GM12878 (cell line): ENCODE results near the gene RAB15. TPM values are rescaled to one million over a fixed set of nuclear protein-coding genes. Genes with fewer than 3 reads are reported as not detected.

Experiments used
- ATAC-seq: fragments of 200-7000 bp; cut with Tn5 transposase; 3 replicates; pipeline ENCODE4 v1.9.1; 2020; ENCODE audit warnings: mild to moderate bottlenecking, moderate library complexity
- BruUV-seq: library from RNA; stranded (reverse); fragments of 400-500 nt; replicated peaks from 2 replicates; lab custom pipeline; 2021; lab: Mats Ljungman, UMichigan
- CTCF ChIA-PET: fragments of 300-600 bp; sonication (Branson Sonifier 250); formaldehyde crosslinking; extraction: SDS; loops from one replicate; lab custom pipeline; 2021; ENCODE audit warnings: inconsistent platforms; lab: Yijun Ruan, JAX
- POLR2A ChIA-PET: fragments of 350-600 bp; formaldehyde crosslinking; extraction: SDS; loops from one replicate; lab custom pipeline; 2021; ENCODE audit warnings: inconsistent platforms; lab: Charles Lee
- RAD21 ChIA-PET: fragments of 300-600 bp; sonication (Branson Sonifier 250); formaldehyde crosslinking; loops from one replicate; lab custom pipeline; 2023; ENCODE audit warnings: antibody characterized with exemption; ENCODE audit not compliant: unreplicated experiment; lab: Charles Lee
- SMC1A ChIA-PET: fragments of 300-600 bp; sonication (Branson Sonifier 250); formaldehyde crosslinking; loops from one replicate; lab custom pipeline; 2023; ENCODE audit not compliant: unreplicated experiment, uncharacterized antibody; lab: Charles Lee
- DNase-seq: peaks from one replicate; pipeline ENCODE4 v3.0.0-alpha.2; 2011; ENCODE audit warnings: low read depth, low spot score
- FAIRE-seq: peaks from 3 replicates; lab custom pipeline; 2011; peaks lifted over from hg19 to GRCh38; lab: Jason Lieb, UNC
- H2AFZ ChIP-seq: 2 replicates; pipeline ENCODE4 v1.6.0; 2011; ENCODE audit warnings: low read depth, low read length, control low read depth; ENCODE audit not compliant: control insufficient read depth
- H3K27ac ChIP-seq: 2 replicates; pipeline ENCODE4 v1.5.1; 2011; ENCODE audit warnings: control low read depth; ENCODE audit not compliant: control insufficient read depth, insufficient read depth
- H3K27me3 ChIP-seq, 2 experiments: replicated peaks in 1 of 2; 2 replicates each; pipeline versions ENCODE4 v1.6.0 to v1.6.1; 2011; ENCODE audit warnings: low read length in 1 of 2; ENCODE audit not compliant: control insufficient read depth in 2 of 2, insufficient read depth in 2 of 2
- H3K36me3 ChIP-seq, 2 experiments: 2 replicates each; pipeline ENCODE4 v1.5.1; 2011; ENCODE audit warnings: low read length in 1 of 2; ENCODE audit not compliant: control insufficient read depth in 2 of 2, insufficient read depth in 2 of 2
- H3K4me1 ChIP-seq: 2 replicates; pipeline ENCODE4 v1.6.1; 2011; ENCODE audit warnings: mild to moderate bottlenecking, low read length, moderate library complexity, mixed read lengths; ENCODE audit not compliant: control insufficient read depth, insufficient read depth
- H3K4me2 ChIP-seq: 2 replicates; pipeline ENCODE4 v1.6.0; 2011; ENCODE audit warnings: control low read depth; ENCODE audit not compliant: control insufficient read depth, insufficient read depth
- H3K4me3 ChIP-seq: fragments of 200-600 bp; sonication (generic); 2 replicates; pipeline ENCODE4 v1.5.1; 2016
- H3K79me2 ChIP-seq: 2 replicates; pipeline ENCODE4 v1.6.0; 2011; ENCODE audit warnings: low read length; ENCODE audit not compliant: control insufficient read depth, insufficient read depth
- H3K9ac ChIP-seq: 2 replicates; pipeline ENCODE4 v1.8.0; 2011; ENCODE audit warnings: low read length, control low read depth, mixed read lengths; ENCODE audit not compliant: control insufficient read depth, insufficient read depth
- H3K9me3 ChIP-seq: replicated peaks from 3 replicates; pipeline ENCODE4 v1.5.1; 2011; ENCODE audit warnings: mild to moderate bottlenecking, low read length; ENCODE audit not compliant: control insufficient read depth, insufficient read depth
- H4K20me1 ChIP-seq: 2 replicates; pipeline ENCODE4 v1.6.0; 2011; ENCODE audit not compliant: control insufficient read depth, insufficient read depth
- CHD2 ChIP-seq: IDR thresholded peaks from 2 replicates; pipeline ENCODE4 v1.6.1; 2011; ENCODE audit warnings: low read depth, low read length, improper control_type of control experiment, borderline replicate concordance
- E2F8 ChIP-seq: fragments of 450-650 bp; IDR thresholded peaks from 2 replicates; pipeline ENCODE4 v1.6.1; 2018; ENCODE audit warnings: mild to moderate bottlenecking, low read depth, moderate library complexity; ENCODE audit not compliant: partially characterized antibody
- MEF2B ChIP-seq: fragments of 450-650 bp; IDR thresholded peaks from 2 replicates; pipeline ENCODE4 v1.6.1; 2018; ENCODE audit warnings: mild to moderate bottlenecking, moderate library complexity; ENCODE audit not compliant: partially characterized antibody, poor library complexity, severe bottlenecking
- SPI1 ChIP-seq: IDR thresholded peaks from 2 replicates; pipeline ENCODE4 v1.6.1; 2011; ENCODE audit warnings: low read depth, mild to moderate bottlenecking, low read length, moderate library complexity, borderline replicate concordance; ENCODE audit not compliant: insufficient read depth
- WGBS: methylation state at CpG from one replicate; pipeline ENCODE4 v1.1.6; 2016; ENCODE audit warnings: low lambda C conversion rate; ENCODE audit not compliant: insufficient replicate concordance, insufficient coverage; ENCODE audit errors: missing lambda C conversion rate; 5-methylcytosine and 5-hydroxymethylcytosine counted together
- in situ Hi-C: fragments of 300-500 bp; cut with MboI; formaldehyde crosslinking; loops from 9 replicates; pipeline ENCODE4 v1.14.3; 2018; ENCODE audit warnings: mixed read lengths
- intact Hi-C: fragments of 100-400 bp; cut with micrococcal nuclease; formaldehyde crosslinking; loops from one replicate; pipeline ENCODE4 v1.14.2; 2022; ENCODE audit not compliant: unreplicated experiment
- polyA plus RNA-seq, 11 experiments: library from polyadenylated mRNA; depleted of rRNA in 4 of 11; unstranded in 6 of 11; stranded (reverse) in 5 of 11; fragments of >200 nt; fragmentation: Nextera tagmentation in 4 of 11; fragmentation: Illumina TruSeq in 1 of 11; extraction: Ambion mirVana in 4 of 11; extraction: Trizol in 1 of 11; gene quantifications; 1 replicate in 1 of 11; 2 replicates in 10 of 11; pipeline versions ENCODE4 v1.2.1 to v1.2.3, GENCODE V29; 2011 to 2016; ENCODE audit warnings: inconsistent platforms in 2 of 11, missing spikeins in 2 of 11, low read depth in 1 of 11
- total RNA-seq, 4 experiments: library from RNA; depleted of rRNA in 3 of 4; stranded (reverse); fragments of >200 nt in 3 of 4; fragmentation: Illumina TruSeq in 1 of 4; extraction: Trizol in 1 of 4; gene quantifications; 2 replicates each; pipeline versions ENCODE4 v1.2.1 to v1.2.3, GENCODE V29; 2013 to 2021

RAB15 gene
- total and polyA plus RNA-seq, 10 of the 15 experiments (the other 5 are each of a cell fraction or from before 2014, with no cell fraction given) = 0.32 to 3.9 (median 2.1) TPM

GRCh38 chr14:64931123-64931522 is 41.0 kb downstream of the RAB15 start:
- H4K20me1 ChIP-seq = no peaks in the 10 kb centered on the region
- peaks cover 1 to 31% of the 10 kb centered on the region in 2 experiments for H3K36me3 ChIP-seq
- H3K4me3 ChIP-seq = no peak overlapping the region
- intact Hi-C loops = no loop called here
- no peak for FAIRE-seq
- CTCF ChIA-PET = no interaction called here
- DNase-seq = no peak
- peaks cover 17% of the 10 kb centered on the region for H3K4me1 ChIP-seq
- H3K9me3 ChIP-seq = no peaks in the 10 kb centered on the region
- in situ Hi-C loops = no loop called here
- H3K27me3 ChIP-seq = no peaks in the 10 kb centered on the region
- RAD21 ChIA-PET = no interaction called here
- no peak overlapping the region for H2AFZ ChIP-seq
- WGBS = 94% methylated on average over 2 of the region's 2 CpGs
- POLR2A ChIA-PET = interaction anchor here (0.7 kb wide), 1 partner anchor 16 kb away, joined by 9 read pairs; no protein-coding TSS in a partner anchor
- TF ChIP-seq MEF2B (no peak), CHD2 (no peak), E2F8 (no peak), SPI1 (no peak)
- no TSS peak for BruUV-seq
- no peak overlapping the region for H3K4me2 ChIP-seq
- no peaks in the 10 kb centered on the region; the same call in 1 of the 2 replicates for H3K79me2 ChIP-seq
- no peak overlapping the region for H3K9ac ChIP-seq
- ATAC-seq = no peak
- no peak overlapping the region for H3K27ac ChIP-seq
- SMC1A ChIA-PET = interaction anchor here (0.9 to 1.2 kb wide), 2 partner anchors 12 to 40 kb away, joined by 3 read pairs; no protein-coding TSS in a partner anchor
